GM12892 (cell line): ENCODE data around the gene FARP1.

Experiments used
- POLR2A ChIP-seq: IDR thresholded peaks from 2 replicates; pipeline ENCODE4 v1.6.1; 2011; ENCODE audit warnings: low read depth, low read length, control low read depth
- POLR2AphosphoS5 ChIP-seq: IDR thresholded peaks from 2 replicates; pipeline ENCODE4 v1.6.1; 2011; ENCODE audit warnings: low read depth, low read length, control low read depth
- TAF1 ChIP-seq: IDR thresholded peaks from 2 replicates; pipeline ENCODE4 v1.6.1; 2011; ENCODE audit warnings: low read depth, mild to moderate bottlenecking, control low read depth, low read length, borderline replicate concordance

DNA sequence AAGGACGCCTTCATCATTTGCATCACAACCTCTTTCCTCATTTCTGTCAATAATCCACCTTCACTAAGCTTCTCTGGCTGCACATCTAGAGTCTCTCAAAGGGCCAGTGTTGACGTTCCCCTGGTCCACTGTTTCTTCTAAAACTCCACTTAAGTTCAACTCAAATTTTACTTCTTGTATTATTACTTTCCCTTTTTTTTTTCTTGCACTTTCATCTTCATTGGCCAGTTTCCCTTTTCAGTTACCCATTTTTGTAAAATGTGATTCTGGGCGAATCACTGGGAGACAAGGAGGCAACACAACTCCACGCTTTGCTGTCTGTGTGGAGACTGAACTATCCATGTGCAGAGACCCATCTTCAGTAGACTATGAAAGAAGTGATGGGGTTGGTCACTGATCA, 162.8 kb downstream of the FARP1 start:
- TF ChIP-seq POLR2A (no peak), POLR2AphosphoS5 (no peak), TAF1 (no peak)
